Cardiac septum (tissue), 1 donor: ENCODE results near the gene POC1A. TPM values are rescaled to one million over a fixed set of nuclear protein-coding genes. Genes with fewer than 3 reads are reported as not detected.

Experiments used
- DNase-seq: peaks from one replicate; pipeline ENCODE4 v3.0.0-alpha.2; 2020; ENCODE audit warnings: low spot score
- intact Hi-C: fragments of 100-400 bp; cut with DNase I; formaldehyde crosslinking; loops from one replicate; pipeline ENCODE4 v1.14.0; 2022
- total RNA-seq: library from RNA; stranded (reverse); fragmentation: NEBNext Ultra II Directional; extraction: Animal tissue kit (Norgen Biotek cat#: 25700); gene quantifications from one replicate; pipeline ENCODE4 v1.2.1, GENCODE V29; 2021
- donor health status: DM: no; HTN: no; CAD: no.

Gene POC1A
- total RNA-seq, 1 donor from 2014 or later: 1.5 TPM

DNA sequence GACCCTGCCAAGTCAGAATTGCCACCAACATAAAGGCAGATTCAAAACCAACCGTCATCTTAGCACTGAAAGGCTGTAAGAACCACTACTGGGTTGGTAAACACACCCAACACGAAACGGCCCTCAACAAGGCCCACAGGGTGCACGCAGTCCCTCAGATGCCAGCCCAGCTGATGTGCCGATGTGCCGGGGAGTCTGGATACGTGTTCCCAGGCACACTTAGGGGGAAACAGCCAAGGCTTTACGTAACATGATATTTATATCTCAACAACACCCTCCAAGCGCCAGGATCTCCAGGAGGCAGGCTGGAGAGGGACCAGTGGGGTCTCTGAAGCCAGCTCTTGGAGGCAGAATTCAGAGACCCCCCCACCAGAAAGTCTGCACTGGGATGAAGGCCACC lies 14.2 kb downstream of the POC1A start:
- intact Hi-C loops: loop anchor here (5.0 kb wide), 1 partner anchor 198 kb away; the partner anchor contains the start of genes PARP3 and RRP9
- peak; percentile 83 for DNase-seq

DNA sequence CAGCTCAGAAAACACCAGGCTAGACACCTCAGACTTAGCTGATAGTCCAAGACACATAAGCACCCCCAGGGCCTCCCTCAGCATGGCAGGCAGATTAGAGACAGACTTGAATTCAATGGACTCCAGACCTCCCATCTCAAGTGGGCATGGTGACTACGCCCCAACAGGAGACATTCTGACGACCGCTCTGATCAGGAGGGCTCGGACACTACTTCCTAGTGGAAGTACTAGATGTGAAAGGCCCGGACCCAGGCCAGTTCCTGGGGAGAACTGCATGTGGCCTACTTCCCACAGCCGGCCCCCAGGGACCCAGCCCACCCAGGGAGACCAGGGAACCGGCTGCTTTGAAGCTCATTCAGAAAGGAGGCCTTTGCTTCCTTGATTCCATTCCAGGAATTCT lies 16.9 kb downstream of the POC1A start:
- intact Hi-C loops: no loop called here
- no peak for DNase-seq

DNA sequence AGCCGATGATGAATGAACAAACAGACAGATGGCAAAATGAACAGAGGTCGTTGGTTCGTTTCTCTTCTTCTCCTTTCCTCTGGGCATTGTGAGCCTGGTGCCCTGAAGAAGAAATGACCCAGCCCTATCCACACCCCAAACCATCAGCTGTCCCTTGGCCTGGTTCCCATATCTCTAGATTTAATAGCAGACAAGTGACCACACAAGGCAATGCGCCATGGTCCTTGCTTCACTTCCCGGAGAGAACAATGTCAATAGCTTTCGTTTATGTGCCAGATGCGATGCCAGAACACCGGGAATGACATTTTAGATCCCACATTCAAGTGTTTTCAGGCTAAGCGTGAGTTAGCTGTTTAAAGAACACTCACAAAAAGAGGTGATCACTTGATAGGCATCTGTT lies 17.7 kb downstream of the POC1A start:
- no peak for DNase-seq

DNA sequence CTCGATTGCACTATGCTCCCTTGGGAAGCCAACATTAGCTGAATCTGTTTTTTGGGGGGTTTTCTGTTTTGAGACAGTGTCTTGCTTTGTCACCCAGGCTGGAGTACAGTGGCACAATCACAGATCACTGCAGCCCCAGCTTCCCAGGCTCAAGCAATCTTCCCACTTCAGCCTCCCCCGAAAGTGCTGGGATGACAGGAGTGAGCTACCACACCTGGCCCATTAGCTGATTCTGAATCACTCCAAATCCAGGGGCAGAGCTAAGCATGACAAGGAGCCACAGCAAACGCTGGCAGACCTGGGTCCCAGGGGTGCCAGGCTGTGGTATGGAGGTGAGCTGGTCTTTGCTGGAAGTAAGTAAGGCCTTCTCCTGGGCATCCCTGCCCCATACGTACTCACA lies 18.9 kb downstream of the POC1A start:
- intact Hi-C loops: no loop called here
- DNase-seq: no peak

More for the DNA sequence above, 17.7 kb downstream of the POC1A start:
- intact Hi-C loops: no loop called here

DNA sequence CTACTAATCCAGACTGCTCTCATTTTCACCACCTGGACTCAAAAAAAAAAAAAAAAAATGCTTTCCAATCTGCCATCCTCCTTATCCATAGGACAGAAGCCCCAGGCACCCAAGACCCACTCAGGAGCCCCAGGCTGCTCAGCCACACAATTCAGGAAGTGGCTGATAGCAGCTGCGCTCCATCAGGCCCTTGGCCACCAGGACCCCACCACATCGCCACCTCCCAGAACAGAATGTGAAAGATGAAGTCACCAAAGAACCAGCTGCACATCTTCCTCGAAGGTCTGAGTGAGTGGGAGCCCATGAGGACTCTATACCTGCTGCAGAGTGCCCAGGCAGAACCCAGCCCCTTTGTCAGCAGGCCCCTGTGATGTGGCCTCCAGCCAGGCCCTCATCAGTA lies 19.5 kb downstream of the POC1A start:
- DNase-seq: no peak
- intact Hi-C loops: no loop called here

DNA sequence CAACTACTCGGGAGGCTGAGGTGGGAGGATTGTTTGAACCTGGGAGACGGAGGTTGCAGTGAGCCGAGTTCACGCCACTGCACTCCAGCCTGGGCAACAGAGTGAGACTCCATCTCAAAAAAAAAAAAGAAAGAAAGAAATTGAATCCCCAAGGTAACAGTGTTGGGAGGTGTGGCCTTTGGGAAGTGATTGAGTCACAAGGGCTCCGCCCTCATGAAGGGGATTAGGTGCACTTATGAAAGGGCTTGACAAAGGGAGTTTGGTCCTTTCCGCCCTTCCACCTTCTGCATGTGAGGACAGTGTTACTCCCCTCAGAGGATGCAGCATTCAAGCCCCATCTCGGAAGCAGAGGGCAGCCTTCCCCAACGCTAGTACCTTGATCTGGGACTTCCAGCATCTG lies 21.3 kb downstream of the POC1A start:
- DNase-seq: no peak

DNA sequence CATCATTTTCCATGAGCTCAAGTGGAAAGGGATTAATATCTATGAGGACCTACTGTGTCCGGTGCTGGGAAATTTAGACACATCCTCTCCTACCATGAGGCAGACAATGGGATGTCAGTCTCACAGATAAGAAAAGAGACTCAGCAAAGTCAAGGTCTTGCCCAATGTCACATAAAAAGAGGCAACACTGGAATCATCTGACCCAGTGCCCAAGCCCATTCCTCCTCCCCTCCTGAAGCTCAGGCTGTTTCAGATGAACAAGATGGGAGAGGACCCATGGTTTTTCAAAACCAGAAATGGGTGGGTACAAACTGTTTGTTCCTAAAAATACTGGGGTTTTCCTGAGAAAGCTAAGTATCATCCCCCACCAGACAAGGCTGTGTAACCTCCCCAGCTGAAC lies 22.2 kb downstream of the POC1A start:
- DNase-seq: no peak
- intact Hi-C loops: no loop called here

More for the DNA sequence above, 21.3 kb downstream of the POC1A start:
- intact Hi-C loops: no loop called here

DNA sequence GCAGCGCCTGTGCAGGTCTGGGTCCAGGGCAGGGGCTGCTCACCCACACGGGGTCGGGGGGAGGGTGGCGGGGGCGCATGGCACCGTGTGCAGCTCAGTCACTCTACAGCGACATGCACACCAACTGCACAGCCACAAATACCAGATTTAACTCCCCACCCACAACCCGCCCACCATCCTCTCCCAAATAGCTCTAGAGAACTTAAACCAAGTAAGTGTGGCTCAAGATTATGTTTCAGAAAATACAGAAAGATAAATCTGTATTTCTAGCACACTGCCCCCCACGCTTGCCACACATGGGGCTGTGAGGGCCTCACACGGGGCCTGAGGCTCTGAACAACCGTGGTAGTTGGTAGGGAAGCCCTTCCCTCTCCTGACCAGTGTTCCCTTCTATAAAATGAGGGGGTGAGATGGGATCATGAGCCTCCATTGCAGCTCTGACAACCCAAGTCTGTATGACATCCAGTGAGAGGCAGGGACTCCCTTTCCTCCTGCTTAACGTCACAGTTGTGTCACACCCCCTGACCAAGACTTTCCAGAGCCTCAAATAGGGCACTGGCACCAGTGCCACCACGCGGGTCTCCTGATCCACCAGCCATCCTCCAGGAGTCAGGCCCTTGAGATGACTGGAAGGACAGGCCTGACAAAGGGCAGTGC lies 23.1 kb downstream of the POC1A start:
- no peak for DNase-seq
- intact Hi-C loops: no loop called here

DNA sequence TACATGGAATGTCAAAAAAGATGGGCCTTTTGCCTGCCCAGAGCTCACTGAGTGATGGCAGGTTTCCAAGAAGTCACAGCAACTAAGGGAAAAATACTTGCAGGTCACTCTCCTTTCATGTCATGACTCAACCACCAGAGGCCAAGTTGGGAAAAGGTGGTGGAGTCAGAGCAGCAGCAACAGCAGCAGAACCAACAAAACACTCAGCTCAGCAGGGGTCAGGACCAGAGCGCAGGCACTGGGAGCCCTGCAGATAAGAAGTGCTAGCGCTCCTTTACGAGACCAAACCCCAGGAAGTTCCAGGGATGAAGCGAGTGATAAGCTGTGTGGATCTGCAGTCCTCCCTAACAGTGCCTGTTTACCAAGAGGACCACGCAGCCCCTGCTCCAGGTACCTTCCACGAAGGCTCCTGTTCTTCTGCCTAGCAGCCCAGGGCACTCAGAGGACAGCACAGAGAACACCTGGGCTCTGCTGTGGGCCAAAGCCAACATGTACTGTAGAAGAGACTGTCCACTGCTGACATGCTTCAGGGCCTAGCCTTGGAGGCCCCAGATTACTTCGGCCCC lies 26.0 kb downstream of the POC1A start:
- intact Hi-C loops: no loop called here
- DNase-seq: no peak

DNA sequence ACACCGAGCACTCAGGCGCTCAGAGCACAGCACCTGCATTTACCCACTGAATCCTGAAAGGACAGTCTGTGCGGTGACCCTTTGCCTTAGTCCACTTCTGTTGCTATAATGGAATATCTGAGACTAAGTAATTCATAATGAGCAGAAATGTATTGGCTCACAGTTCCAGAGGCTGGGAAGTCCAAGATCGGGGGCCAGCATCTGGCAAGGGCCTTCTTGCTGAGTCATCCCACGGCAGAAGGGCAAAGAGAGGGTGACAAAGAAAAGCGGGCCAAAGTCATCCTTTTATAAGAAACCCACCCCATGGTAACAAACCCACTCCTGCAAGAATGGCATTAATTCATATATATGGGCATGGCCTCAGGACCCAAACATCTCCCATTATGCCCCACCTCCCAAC lies 27.7 kb downstream of the POC1A start:
- DNase-seq: no peak
- intact Hi-C loops: no loop called here

DNA sequence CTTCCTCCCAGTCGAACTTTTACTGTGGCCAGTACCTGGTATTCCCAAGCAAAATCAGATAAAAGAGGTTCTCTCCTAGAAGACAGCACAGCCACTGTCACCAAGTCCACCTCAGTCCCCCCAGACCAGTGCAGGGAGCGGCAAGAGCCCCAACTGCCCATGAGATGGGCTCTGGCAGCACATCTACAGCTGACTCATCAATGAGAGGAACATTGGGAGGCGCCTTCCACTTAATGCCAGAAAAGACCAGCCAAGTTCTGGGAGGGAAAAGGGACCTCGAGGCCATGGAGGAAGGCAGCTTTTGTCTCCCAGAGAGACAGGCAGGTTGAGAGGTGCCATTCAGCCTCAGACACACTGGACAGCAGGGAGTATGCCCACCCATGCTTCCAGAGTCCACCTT lies 28.2 kb downstream of the POC1A start:
- no peak for DNase-seq
- intact Hi-C loops: no loop called here

DNA sequence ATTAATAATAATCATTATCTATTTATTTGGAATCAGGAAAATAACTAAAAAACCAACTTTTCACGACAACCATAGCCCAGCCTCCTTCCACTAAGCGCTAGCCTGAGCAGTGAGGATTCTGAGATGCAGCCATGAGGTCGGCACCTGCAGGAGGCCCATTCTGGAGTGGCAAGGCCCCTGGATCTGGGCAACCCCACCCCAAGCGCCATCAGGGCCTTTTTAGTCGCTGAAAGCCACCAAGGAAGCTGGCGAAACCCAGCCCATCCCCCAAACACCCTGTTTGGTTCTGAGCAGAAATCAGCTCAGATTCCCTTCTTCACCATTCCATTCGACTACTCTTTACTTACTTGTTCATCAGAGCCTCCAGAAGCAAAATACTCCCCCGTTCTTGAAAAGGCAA lies 29.5 kb downstream of the POC1A start:
- no peak for DNase-seq

DNA sequence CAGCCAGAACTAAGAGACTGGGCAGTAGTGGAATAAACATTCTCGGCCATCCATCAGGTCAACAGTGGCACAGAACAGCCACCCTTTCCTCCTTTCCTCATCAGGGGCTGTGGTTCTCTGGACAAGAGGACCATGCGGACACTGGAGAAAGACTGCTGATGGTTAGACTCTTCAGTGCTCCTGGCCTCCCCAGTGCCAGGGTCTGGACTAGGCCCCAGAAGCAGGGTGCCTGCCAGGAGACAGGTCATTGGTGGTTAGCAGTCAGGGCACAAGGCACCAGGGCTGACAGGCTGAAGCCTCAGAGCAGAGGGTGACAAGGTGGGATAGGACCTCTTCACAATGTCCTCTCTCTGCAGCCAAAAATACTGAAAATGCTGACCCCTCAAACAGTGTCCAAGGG lies 30.1 kb downstream of the POC1A start:
- DNase-seq: no peak
- intact Hi-C loops: no loop called here

More for the DNA sequence above, 29.5 kb downstream of the POC1A start:
- intact Hi-C loops: no loop called here

DNA sequence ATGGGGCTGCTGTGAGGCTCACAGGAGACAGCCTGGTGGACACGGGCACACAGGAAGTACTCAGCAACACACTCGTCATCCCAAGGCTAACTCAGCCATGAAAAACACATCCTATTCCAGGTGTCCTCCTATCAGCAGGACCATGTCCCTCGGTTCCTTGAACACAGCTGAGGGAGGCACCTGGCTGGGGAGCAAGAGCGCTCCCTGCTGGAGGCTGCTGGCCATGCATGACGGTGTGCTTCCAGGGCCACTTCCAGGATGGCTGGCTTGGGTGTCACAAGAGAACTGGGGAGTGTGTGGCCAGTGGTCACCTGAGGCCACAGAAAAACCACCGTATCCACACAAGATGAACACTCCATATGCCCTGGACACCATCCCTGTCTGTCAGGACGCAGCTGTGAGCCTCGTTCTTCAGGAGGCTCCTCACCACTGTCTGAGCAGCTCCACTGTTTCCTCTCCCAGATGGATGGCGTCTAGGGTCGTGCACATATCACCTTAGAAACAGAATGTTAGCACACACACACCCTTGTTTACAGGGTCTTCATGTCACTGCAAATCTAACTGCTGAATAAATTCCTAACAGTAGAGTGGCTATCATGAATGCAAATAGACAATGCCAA lies 31.0 kb downstream of the POC1A start:
- peak; percentile 90 for DNase-seq

DNA sequence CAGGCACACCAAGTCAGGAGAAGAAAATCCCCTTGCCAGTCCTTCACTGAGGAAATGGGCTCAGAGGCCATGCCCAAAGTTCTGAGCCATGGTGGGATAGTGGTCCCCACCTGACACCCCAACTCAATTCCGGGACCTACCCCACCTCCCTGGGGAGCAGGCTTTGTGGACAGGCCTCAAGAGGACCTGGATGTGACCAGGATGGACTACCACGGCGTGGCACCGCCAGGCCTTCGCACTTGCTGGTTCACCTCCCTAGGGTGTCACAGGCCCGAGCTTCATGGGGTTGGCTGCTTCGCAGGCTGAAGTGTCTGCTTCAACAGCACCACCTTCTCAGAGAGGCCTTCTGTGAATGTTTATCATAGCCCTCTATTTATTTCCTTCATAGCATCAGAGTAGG lies 31.7 kb downstream of the POC1A start:
- no peak for DNase-seq

More for the DNA sequence above, 31.0 kb downstream of the POC1A start:
- intact Hi-C loops: loop anchor here (1.0 kb wide), 2 partner anchors 70 to 119 kb away; no protein-coding TSS in a partner anchor

DNA sequence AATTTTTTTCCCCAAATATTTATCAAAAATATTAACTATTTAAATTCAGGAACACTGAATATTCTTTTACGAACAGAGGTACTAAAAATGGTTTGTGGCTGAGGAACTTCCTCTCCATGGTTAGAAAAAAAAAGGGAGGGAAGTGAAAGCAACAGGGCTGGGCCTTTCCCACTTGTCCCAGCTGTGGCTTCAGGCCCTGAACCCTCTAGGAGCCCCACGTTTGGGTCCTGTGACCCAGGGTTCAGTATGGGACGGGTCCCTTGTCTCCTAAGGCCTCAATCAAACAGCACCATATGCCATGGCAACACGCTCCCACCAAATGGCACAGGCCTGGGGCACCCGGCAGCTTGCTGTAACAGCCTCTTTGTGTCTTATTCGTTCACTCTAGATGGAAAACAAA lies 32.4 kb downstream of the POC1A start:
- intact Hi-C loops: no loop called here
- no peak for DNase-seq

More for the DNA sequence above, 31.7 kb downstream of the POC1A start:
- intact Hi-C loops: no loop called here

DNA sequence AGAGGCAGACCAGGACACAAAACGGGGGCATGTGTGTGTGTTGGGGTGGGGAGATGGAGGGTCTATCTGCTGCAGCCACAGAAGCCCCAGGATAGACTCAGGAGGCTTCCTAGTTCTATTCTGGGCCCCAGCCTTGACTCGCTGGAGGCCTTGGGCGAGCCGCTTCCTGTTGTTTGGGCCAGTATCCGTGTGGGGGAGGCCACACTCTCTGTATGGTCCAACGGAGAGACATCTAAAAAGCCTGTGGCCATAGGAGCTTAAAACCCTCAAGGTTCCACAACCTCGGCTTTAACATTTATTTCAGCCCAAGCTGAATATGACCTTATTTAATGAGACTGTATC lies 32.8 kb downstream of the POC1A start:
- intact Hi-C loops: no loop called here
- no peak for DNase-seq

DNA sequence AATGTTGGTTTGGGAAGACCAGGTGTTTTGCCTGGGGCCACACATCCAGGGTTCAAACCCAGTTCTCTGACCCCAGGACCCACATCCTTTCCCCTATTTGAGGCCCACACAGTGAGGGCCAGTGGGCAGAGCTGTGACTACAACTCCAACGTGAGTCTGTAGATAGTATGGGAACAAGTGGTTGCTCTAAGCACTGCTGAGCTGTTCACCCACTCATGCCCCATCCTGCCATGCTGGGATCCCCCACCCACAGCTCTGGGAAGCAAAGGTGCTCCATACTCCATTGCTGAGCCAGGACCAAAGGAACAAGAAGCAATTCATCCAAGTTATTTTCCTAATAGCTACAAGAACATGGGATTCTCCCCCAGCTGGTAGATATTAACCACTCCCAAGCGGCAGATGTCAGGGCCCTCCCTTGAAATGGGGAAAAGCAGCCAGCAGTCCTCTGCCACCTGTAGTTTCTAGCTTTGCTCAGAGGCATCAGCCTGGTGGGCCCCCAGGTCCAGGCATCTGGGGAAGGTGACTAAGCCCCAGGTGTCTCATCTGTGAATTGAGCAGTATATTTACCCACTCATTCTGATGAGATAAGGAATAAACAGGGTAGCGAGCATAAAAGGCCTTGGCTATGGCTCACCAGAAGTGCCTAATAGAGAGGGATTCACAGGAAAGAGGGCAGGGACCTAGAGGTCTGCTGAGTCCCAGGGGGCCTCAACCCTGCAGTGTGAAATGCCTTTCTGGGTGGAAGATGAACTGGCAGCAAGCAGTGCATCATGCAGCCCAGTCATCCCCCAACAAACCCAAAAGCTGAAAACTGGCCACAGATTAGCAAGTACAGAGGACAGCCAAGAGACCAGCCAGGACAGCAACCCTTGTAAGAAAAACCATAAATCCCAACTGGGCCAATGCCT lies 33.4 kb downstream of the POC1A start:
- intact Hi-C loops: no loop called here
- no peak for DNase-seq

DNA sequence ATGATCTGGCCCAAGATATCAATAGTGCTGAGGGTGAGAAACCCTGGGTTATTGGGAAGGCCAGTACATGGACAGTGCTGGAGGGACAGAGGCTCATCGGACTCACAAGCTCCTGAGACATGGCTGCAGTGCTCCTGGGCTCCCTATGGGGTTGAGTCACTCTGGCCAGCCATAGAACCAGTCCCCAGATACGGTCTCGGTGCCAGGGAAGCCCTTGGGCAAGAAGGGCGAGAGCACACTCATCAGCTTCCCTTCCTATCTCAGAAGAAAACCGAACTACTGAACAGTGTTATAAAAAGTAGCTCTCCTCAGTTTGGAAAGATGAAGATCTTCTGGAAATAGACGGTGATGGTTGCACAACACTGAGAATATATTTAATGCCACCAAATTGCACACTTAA lies 34.4 kb downstream of the POC1A start:
- no peak for DNase-seq
- intact Hi-C loops: no loop called here

DNA sequence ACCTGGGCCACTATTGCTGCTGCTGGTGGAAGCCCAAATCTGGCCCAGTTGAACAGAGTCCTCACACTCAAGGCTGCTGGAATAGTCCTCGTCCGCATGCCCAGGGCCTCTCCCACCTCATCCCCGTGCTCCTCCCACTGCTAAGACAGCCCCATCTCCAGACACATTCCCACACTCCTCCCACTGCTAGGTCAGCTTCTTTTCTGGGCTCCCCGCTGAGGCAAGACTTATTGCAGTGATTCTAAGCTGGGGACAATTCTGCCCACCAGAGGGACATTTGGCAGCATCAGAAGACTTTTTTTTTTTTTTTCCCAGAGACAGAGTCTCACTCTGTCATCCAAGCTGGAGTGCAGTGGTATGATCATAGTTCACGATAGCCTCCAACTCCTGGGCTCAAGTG lies 35.1 kb downstream of the POC1A start:
- DNase-seq: no peak
- intact Hi-C loops: no loop called here
